ENCODE results near the gene NAA50. TPM values are rescaled to one million over a fixed set of nuclear protein-coding genes. Genes with fewer than 3 reads are reported as not detected.

The NAA50 gene
- total RNA-seq, 4 donors from 2014 or later: 248 to 440 (median 331) TPM

DNA sequence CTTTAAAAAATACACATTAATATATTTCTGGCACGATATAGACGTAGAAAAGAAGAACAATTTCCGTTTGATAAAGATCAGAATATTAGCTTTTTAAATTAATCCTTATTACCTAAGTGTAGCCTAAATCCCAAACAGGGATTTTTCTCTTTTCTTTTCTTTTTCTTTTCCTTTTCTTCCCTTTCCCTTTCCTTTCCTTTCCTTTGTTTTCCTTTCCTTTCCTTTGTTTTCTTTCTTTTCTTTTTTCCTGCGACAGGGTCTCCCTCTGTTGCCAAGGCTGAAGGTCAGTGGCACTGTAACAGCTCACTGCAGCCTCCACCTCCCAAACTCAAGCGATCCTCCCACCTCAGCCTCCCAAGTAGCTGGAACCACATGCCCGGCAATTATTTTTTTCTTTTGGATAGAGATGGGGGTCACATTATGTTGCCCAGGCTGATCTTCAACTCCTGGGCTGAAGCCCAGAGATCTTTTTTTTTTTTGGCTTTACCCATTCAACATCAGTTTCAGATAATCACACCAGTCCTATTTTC, 47.8 kb downstream of the NAA50 start:
- Histone ChIP-seq H3K27me3 (no peaks in the 10 kb centered on the region), H3K36me3 (no peaks in the 10 kb centered on the region), H3K4me3 (peak overlapping the region; percentile 69 to 76 (median 74)), H3K27ac (peak overlapping the region; percentile 94 to 99 (median 95)), H3K9me3 (no peaks in the 10 kb centered on the region), H3K4me1 (peaks cover 34 to 39% of the 10 kb centered on the region in 2 donors)
- TF ChIP-seq, protein P1, sequence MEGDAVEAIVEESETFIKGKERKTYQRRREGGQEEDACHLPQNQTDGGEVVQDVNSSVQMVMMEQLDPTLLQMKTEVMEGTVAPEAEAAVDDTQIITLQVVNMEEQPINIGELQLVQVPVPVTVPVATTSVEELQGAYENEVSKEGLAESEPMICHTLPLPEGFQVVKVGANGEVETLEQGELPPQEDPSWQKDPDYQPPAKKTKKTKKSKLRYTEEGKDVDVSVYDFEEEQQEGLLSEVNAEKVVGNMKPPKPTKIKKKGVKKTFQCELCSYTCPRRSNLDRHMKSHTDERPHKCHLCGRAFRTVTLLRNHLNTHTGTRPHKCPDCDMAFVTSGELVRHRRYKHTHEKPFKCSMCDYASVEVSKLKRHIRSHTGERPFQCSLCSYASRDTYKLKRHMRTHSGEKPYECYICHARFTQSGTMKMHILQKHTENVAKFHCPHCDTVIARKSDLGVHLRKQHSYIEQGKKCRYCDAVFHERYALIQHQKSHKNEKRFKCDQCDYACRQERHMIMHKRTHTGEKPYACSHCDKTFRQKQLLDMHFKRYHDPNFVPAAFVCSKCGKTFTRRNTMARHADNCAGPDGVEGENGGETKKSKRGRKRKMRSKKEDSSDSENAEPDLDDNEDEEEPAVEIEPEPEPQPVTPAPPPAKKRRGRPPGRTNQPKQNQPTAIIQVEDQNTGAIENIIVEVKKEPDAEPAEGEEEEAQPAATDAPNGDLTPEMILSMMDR (IDR thresholded peaks at IDR 0.05 in 4 of 5, conservative IDR thresholded peaks at IDR 0.05 in 1 of 5): no peak
- TF ChIP-seq POLR2A (IDR thresholded peaks at IDR 0.05): no peak
- intact Hi-C loops (cut with DNase I; ENCODE audit: low total_unique reads): loop anchor here (2.0 to 5.0 kb wide), 4 partner anchors 71 to 681 kb away; partner anchors contain the start of gene ZDHHC23
- in situ Hi-C loops (cut with MboI; ENCODE audit: low sequenced_read_pairs in 4 of 4): loop anchor here in 1 of 4 donors (5.0 to 10.0 kb wide), 2 partner anchors 49 to 183 kb away; partner anchors contain the start of genes ATP6V1A, NAA50 and SPICE1
- DNase-seq: no peak
- no peak for ATAC-seq

DNA sequence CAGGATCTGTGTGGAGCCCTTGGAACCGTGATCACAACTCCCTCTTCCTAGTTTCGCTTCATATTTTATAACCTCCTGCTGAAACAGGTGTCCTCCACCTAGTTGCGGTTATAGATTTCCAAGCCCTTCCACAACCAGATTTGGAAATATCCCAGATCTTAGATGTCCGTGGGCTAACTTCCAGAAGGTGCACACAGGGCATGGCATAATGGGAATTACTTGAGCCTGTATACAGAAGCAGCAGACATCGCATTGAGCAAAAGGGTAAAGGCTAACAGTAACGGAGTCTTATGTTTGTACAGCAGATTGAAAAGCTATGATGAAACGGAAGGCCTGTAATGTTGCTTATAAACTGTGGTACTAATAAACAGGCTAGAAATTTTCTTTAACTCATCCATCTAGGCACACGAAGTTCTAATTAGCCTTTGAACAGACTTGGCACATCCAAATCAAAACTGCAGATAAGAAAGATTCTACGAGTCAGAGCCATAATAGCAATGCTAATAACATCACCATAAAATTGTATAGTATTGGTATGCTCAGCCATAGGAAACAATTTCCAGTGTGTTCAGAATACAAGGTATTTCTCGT, 48.5 kb downstream of the NAA50 start:
- TF ChIP-seq, protein P1 (IDR thresholded peaks at IDR 0.05 in 4 of 5, conservative IDR thresholded peaks at IDR 0.05 in 1 of 5): no peak
- TF ChIP-seq POLR2A (IDR thresholded peaks at IDR 0.05): no peak
- DNase-seq (no peak), ATAC-seq (peak; percentile 13)
- no peaks in the 10 kb centered on the region for H3K27me3 ChIP-seq
- peaks cover 41 to 45% of the 10 kb centered on the region in 2 donors for H3K4me1 ChIP-seq
- H3K9me3 ChIP-seq: no peaks in the 10 kb centered on the region
- in situ Hi-C loops (cut with MboI; ENCODE audit: low sequenced_read_pairs in 4 of 4) (loop anchor here in 1 of 4 donors (5.0 to 10.0 kb wide), 2 partner anchors 50 to 183 kb away; partner anchors contain the start of genes ATP6V1A, NAA50 and SPICE1), intact Hi-C loops (cut with DNase I; ENCODE audit: low total_unique reads) (loop anchor here (1.0 to 5.0 kb wide), 7 partner anchors 37 to 680 kb away; partner anchors contain the start of genes CCDC191, NAA50, QTRT2 and ZDHHC23)
- H3K4me3 ChIP-seq: peak overlapping the region; percentile 69 to 76 (median 74)
- H3K36me3 ChIP-seq: no peaks in the 10 kb centered on the region
- H3K27ac ChIP-seq: peak overlapping the region; percentile 94 to 99 (median 95)

DNA sequence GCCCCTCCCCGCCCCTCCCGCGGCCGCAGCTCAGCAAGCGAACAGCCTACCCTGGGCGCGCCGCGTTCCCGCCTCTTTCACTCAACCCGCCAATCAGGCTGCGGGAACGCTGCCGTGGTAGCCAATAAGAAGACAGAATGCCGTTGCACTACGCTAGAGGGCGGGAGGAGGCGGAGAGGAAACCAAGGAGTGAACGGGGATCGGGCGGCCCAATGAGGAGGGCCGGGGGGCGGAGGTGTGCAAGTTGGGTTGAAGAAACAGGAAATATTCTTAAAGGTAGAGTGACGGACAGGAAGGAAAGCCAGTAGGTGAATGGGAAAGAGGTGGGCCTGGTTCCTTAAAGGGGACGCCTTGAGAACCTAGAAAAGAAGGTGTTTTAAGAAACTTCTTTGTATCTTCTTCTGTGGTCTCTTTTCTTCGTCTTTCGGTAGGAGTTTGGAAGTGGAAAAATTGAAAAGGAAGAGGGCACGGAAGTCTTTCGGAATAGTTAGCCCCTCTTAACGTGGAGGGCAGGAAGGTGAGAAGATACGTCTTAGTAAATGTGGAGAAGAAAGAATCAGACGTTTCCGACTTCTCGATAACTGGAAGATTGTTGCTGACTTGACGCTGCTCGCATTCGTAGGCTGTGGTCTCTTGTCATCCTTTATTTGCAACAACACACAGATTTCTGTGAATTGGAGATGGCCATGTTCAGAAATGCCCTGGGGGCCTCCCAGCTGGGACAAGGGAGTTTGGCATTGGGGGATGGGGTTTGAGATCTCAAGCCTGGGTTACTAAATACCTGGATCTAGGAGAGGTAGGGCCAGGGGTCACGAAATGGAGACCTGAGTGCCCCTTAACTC, 49.2 kb downstream of the NAA50 start:
- in situ Hi-C loops (cut with MboI; ENCODE audit: low sequenced_read_pairs in 4 of 4): loop anchor here in 1 of 4 donors (5.0 to 10.0 kb wide), 2 partner anchors 50 to 182 kb away; partner anchors contain the start of genes ATP6V1A, NAA50 and SPICE1

More for the DNA sequence above, 49.2 kb downstream of the NAA50 start:
- Histone ChIP-seq H3K4me3 (peak overlapping the region; percentile 76 to 91 (median 78)), H3K9me3 (no peaks in the 10 kb centered on the region), H3K36me3 (no peaks in the 10 kb centered on the region), H3K27ac (peak overlapping the region; percentile 95 to 99 (median 96)), H3K4me1 (peaks cover 48 to 51% of the 10 kb centered on the region in 2 donors), H3K27me3 (no peaks in the 10 kb centered on the region)
- intact Hi-C loops (cut with DNase I; ENCODE audit: low total_unique reads): loop anchor here (1.0 to 5.0 kb wide), 6 partner anchors 36 to 680 kb away; partner anchors contain the start of genes CCDC191, NAA50 and QTRT2
- ATAC-seq (peak; percentile 91 to 92), DNase-seq (peak; percentile 100)
- TF ChIP-seq, protein P1 (IDR thresholded peaks at IDR 0.05 in 4 of 5, conservative IDR thresholded peaks at IDR 0.05 in 1 of 5): peak in 2 of 5 experiments; percentile 5 to 24
- TF ChIP-seq POLR2A (IDR thresholded peaks at IDR 0.05): no peak

Measured in gastrocnemius medialis (tissue), 4 donors.